NCI-H1092 treated with DMSO at 0.1 percent for 48 hours (cell line): ENCODE data around the gene STX16.

Experiments
- DNase-seq: peaks from one replicate; lab custom pipeline; 2025; lab: John Stamatoyannopoulos, UW

STX16 gene

DNA sequence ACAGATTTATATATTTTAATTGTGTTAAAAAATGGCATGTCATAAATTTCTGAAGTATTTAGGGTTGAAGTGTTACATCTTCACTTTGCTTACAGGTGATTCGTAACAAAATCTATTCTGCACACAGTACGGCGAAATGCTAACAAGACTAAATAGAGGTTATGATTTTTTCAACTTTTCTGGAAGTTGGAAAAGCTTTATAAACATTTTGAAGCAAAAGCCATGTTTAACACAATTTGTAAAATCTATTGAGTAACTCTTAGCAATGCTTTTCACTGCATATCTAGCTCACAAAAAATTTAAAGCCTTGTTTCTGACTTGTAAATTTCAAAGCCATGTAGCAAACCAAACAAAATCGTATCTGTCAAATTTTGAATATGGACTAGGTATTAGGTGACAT is 3.3 kb downstream of the STX16 start:
- DNase-seq = no peak

GRCh38 chr20:58655328-58656107 is 4.4 kb downstream of the STX16 start:
- DNase-seq = no peak

GRCh38 chr20:58656831-58657230 is 5.7 kb downstream of the STX16 start:
- DNase-seq = no peak

DNA sequence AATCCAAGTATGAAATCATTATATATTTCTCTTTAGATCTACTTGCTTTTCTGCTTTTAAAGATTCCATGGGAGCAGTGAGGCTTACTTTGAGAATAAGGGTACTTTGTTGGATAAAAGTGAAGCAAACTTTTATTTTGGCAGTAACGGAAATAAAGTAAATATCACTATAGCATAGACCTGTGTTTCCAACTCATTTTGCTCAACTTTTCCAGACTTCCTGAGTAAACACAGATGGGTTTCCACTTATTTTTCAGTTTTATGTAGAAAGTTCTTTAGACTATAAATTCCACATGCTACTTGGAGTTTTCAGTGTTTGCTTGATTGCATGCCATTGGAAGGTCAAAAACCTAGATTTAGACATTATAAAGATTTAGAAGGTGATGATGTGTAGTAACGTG is 6.2 kb downstream of the STX16 start:
- no peak for DNase-seq

DNA sequence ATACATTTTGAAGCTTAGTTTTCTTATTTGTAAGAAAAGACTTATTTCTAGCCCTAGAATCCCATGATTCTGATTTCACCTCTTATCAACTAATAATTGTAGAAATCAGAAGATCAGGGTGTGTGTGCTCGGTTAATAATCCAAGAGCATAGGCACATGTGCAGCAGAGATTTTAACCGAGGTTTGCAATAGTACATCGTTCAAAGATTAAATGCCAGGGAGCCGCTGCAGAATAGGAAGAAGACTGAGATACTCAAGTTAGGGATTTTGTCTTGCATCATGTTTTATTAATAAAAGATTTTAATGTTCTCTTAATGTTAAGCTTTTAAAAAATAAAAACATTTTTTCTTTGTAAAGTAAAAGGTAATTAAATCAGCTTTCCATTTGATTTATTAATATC is 6.9 kb downstream of the STX16 start:
- DNase-seq = no peak

DNA sequence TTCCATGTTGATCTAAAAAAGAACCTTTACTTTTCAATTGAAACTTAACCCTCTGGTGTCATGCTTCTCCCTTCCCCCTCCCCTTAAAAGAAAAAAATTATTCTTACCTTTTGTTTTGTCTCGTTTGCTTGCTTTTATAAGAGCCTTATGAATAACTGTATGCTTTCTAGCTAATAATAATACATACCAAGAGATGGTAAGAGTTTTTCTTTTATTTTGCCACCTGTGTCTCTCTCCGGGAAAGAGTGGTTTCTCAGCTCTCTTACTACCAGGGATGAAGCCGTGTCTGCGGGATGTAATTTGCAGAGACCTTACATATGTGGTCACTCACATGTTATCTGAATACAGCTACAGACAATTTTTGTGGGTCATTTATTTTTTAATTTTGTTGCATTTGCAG is 7.7 kb downstream of the STX16 start:
- no peak for DNase-seq

- no peak for DNase-seq
These were observed 8.8 kb downstream of the STX16 start for GRCh38 chr20:58659841-58660240.

GRCh38 chr20:58660855-58661597 is 9.9 kb downstream of the STX16 start:
- no peak for DNase-seq

- DNase-seq = no peak
These were observed 10.8 kb downstream of the STX16 start for GRCh38 chr20:58661598-58662473.

GRCh38 chr20:58664331-58664730 is 13.2 kb downstream of the STX16 start:
- DNase-seq = no peak

DNA sequence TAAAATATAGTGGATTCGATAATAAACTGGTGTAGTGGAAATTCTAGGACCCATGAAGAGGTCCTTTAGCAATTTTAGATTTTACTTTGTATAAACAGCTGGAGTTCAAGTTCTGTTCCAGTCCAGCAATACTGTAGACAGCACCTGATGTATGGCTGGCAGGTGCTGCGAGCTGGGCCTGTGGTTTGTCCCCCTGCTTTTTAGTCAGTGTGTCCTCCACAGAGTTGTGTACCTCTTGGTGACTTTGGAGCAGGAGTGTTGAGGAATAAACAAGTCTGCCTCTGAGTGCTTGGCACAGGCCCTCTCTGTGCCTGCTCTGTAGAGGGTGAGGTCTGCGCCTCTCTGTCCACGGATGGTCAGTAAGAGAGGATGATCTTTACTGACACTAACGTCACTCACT is 13.8 kb downstream of the STX16 start:
- no peak for DNase-seq

DNA sequence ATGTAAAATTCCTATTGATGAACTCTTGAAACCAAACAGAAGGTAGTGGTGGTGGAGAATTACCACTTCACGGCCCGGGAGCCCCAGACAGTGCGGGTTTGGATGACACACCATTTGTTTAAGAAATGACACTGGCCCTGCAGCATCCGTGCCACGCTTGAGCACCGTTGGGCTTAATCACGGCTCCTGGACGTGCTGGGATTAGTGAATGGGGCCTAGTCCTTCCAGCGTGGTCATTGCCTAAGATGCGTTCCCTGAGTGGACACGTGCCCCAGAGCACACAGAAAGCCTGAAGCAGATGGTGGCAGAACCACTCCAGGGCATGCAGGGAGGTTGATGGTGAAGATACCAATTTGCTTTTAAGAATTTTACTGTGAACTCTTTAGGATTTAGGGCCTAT is 14.5 kb downstream of the STX16 start:
- DNase-seq = no peak

DNA sequence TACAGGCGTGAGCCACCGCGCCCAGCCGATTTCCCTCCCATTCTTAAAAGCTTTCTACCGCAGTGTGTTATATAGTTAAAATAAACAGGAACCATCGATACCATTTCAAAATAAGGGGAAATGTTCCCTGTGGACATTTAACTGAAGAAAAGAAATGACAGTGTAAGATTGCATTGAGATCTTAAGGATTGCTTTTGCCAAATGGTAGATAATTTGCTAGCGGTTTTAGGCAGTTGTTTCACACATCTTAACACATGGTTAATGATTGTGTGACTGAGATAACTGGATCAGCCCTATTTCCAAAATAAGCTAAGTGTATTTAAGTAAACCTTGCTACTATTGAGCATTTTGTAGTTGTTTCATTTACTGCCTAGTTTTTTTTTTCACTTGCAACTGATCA is 15.6 kb downstream of the STX16 start:
- DNase-seq = no peak

GRCh38 chr20:58667975-58668374 is 16.9 kb downstream of the STX16 start:
- DNase-seq = no peak

DNA sequence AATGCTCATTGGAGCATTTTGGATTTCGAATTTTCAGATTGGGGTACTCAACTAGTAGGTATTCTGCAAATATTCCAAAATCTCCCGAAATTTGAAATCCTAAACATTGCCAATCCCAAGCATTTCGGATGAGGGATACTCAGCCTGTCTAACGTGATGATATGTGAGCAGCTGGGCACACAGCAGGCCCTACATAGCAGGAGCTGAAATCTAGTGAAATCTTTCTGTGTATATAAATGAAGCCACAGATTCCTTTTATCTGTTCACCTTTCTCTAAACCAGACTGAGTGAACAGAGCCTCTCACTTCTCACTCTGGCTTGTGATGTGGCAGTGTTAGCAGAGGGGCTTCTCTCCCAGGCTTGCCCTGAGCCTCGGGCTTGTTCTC is 17.8 kb downstream of the STX16 start:
- DNase-seq = no peak

- no peak for DNase-seq
These were observed 18.4 kb downstream of the STX16 start for GRCh38 chr20:58669287-58670006.

- DNase-seq = no peak
These were observed 19.0 kb downstream of the STX16 start for GRCh38 chr20:58670102-58670501.

- no peak for DNase-seq
These were observed 19.6 kb downstream of the STX16 start for GRCh38 chr20:58670659-58671058.

GRCh38 chr20:58673119-58673518 is 22.0 kb downstream of the STX16 start:
- DNase-seq = no peak

GRCh38 chr20:58675146-58675584 is 24.1 kb downstream of the STX16 start:
- no peak for DNase-seq

- DNase-seq = no peak
These were observed 24.6 kb downstream of the STX16 start for GRCh38 chr20:58675641-58676040.

GRCh38 chr20:58676161-58676560 is 25.1 kb downstream of the STX16 start:
- no peak for DNase-seq
